Measurements from ENCODE around the gene TGM5.

Gene TGM5

DNA sequence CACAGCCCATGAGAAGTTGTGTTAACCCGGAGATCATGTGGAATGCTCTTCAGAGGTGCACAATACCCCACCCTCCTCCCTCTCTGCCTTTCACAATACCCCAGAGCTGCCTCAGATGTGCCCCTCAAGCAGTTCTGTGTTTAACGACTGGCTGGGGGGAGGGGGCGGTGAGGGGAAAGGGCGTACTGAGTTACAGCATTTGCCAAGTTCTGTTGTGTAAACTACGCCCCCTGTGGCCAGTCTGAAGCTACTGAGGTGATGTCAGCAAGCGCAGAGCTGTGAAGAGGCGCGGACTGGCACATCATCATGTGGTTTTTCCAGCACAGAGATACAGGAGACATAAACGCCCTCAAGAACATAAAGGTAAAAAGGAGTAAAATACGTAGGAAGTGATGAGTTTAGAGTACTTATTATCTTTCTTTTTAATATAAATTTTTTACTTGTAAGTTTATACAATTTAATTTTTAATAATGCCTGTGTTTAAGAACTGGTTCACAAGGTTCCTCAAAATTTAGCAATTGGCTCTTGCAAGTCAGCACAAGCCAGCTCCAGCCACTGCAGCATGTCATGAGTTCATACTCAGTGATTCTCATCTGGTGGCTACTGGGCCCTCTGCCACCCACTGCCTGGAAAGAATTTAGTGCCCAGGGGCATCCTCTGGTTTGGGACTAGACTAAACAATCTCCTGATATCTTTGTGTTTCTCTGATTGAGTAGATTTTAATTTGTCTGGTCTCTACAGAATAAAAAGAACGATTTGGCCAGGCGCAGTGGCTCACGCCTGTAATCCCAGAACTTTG is 47.6 kb downstream of the TGM5 start:
- H3K79me2 ChIP-seq (ENCODE audit: insufficient read depth, low read length), result no peaks in the 10 kb centered on the region
- H3K36me3 ChIP-seq (ENCODE audit: low read length), result no peaks in the 10 kb centered on the region
- H4K20me1 ChIP-seq (ENCODE audit: low read depth, low read length), result no peaks in the 10 kb centered on the region
- no peak overlapping the region for H3K27ac ChIP-seq (ENCODE audit: low read depth, low read length)
- no peak overlapping the region for H3K9ac ChIP-seq (ENCODE audit: low read length)
- H3K27me3 ChIP-seq (ENCODE audit: low read length), result no peaks in the 10 kb centered on the region; the same call in 1 of the 2 replicates
- H3F3A ChIP-seq (ENCODE audit: insufficient read depth), result no peaks in the 10 kb centered on the region
- H2AFZ ChIP-seq (ENCODE audit: low read depth, low read length, severe bottlenecking), result no peak overlapping the region
- H3K9me3 ChIP-seq (ENCODE audit: insufficient read depth, low read length), result no peaks in the 10 kb centered on the region
- no peaks in the 10 kb centered on the region for H3K9me2 ChIP-seq (replicated peaks; ENCODE audit: insufficient read depth, low read length)
- TF ChIP-seq EZH2phosphoT487 (conservative IDR thresholded peaks at IDR 0.05; ENCODE audit: low read length), result no peak
- TF ChIP-seq, protein P1, sequence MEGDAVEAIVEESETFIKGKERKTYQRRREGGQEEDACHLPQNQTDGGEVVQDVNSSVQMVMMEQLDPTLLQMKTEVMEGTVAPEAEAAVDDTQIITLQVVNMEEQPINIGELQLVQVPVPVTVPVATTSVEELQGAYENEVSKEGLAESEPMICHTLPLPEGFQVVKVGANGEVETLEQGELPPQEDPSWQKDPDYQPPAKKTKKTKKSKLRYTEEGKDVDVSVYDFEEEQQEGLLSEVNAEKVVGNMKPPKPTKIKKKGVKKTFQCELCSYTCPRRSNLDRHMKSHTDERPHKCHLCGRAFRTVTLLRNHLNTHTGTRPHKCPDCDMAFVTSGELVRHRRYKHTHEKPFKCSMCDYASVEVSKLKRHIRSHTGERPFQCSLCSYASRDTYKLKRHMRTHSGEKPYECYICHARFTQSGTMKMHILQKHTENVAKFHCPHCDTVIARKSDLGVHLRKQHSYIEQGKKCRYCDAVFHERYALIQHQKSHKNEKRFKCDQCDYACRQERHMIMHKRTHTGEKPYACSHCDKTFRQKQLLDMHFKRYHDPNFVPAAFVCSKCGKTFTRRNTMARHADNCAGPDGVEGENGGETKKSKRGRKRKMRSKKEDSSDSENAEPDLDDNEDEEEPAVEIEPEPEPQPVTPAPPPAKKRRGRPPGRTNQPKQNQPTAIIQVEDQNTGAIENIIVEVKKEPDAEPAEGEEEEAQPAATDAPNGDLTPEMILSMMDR (IDR thresholded peaks at IDR 0.05; ENCODE audit: insufficient read depth, low read length, poor library complexity, severe bottlenecking), result peak; percentile 14
- H3K4me3 ChIP-seq (ENCODE audit: insufficient read depth, low read length, poor library complexity, severe bottlenecking), result no peak overlapping the region
- no peak overlapping the region for H3K4me2 ChIP-seq (ENCODE audit: low read depth, low read length, poor library complexity, severe bottlenecking)

DNA sequence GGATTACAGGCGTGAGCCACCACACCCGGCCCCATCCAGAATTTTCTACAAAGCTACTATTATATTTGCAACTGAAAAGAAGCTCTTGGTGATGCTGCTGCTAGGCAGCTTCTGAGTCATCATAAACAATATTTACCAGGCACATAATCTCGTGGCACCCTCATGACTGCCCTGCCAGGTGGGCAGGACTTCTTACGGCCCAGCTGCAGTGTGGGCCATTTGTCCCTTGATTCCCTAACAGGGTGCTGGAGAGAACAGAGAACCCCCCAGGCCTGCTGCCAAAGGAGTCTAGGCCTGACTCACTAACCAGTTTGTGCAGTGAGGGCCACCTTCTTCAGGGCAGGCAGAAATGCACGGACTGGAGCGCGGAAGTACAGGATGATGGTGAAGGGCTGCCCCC is 50.8 kb downstream of the TGM5 start:
- H3K9me2 ChIP-seq (replicated peaks; ENCODE audit: insufficient read depth, low read length), result no peaks in the 10 kb centered on the region
- H4K20me1 ChIP-seq (ENCODE audit: low read depth, low read length), result no peaks in the 10 kb centered on the region
- H2AFZ ChIP-seq (ENCODE audit: low read depth, low read length, severe bottlenecking), result no peak overlapping the region
- no peak for TF ChIP-seq EZH2phosphoT487 (conservative IDR thresholded peaks at IDR 0.05; ENCODE audit: low read length)
- TF ChIP-seq, protein P1 (IDR thresholded peaks at IDR 0.05; ENCODE audit: insufficient read depth, low read length, poor library complexity, severe bottlenecking), result no peak
- H3K79me2 ChIP-seq (ENCODE audit: insufficient read depth, low read length), result no peaks in the 10 kb centered on the region
- no peak overlapping the region for H3K9ac ChIP-seq (ENCODE audit: low read length)
- H3K36me3 ChIP-seq (ENCODE audit: low read length), result no peaks in the 10 kb centered on the region
- no peaks in the 10 kb centered on the region for H3K9me3 ChIP-seq (ENCODE audit: insufficient read depth, low read length)
- no peaks in the 10 kb centered on the region for H3F3A ChIP-seq (ENCODE audit: insufficient read depth)
- no peak overlapping the region for H3K4me2 ChIP-seq (ENCODE audit: low read depth, low read length, poor library complexity, severe bottlenecking)
- H3K27me3 ChIP-seq (ENCODE audit: low read length), result no peaks in the 10 kb centered on the region
- no peak overlapping the region for H3K27ac ChIP-seq (ENCODE audit: low read depth, low read length)
- no peak overlapping the region for H3K4me3 ChIP-seq (ENCODE audit: insufficient read depth, low read length, poor library complexity, severe bottlenecking)

DNA sequence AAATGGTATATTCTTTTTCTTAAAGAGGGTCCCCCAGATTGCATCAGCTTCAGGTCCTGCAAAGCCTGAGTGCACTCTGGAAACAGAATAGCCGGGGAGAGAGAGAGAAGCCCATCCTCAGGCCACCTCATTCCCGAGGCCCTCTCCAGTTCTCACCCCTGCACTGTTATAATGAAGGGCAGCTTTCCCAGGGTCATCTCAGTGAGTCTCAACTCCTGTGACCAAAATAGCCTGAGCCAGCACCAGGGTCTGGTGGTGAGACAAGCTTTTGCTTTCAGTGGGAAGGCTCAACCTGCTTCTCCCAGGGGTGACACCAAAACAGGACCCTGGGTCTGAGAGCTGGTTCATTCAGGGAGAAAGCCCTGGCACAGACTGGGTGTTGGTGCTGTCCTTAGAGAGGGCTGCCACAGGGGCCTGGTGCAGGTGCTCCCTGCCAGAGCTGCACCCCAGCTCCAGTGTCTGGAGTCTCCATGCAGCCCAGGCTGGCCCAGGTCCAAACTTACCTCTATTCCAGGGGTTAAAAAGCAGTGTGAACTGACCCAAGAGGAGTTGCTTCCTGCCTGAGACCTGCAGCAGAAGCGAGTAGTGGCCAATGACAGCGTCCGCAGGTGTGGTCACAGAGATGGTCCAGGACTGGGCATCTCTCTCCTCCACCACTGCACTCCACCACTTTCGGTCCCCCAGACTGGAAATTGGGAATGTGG is 52.0 kb downstream of the TGM5 start:
- Histone ChIP-seq H3F3A (ENCODE audit: insufficient read depth) (no peaks in the 10 kb centered on the region), H3K9me2 (replicated peaks; ENCODE audit: insufficient read depth, low read length) (no peaks in the 10 kb centered on the region), H3K36me3 (ENCODE audit: low read length) (no peaks in the 10 kb centered on the region), H3K27ac (ENCODE audit: low read depth, low read length) (no peak overlapping the region), H3K4me2 (ENCODE audit: low read depth, low read length, poor library complexity, severe bottlenecking) (no peak overlapping the region), H4K20me1 (ENCODE audit: low read depth, low read length) (no peaks in the 10 kb centered on the region), H3K27me3 (ENCODE audit: low read length) (no peaks in the 10 kb centered on the region), H3K9ac (ENCODE audit: low read length) (no peak overlapping the region), H3K9me3 (ENCODE audit: insufficient read depth, low read length) (no peaks in the 10 kb centered on the region), H3K79me2 (ENCODE audit: insufficient read depth, low read length) (no peaks in the 10 kb centered on the region), H3K4me3 (ENCODE audit: insufficient read depth, low read length, poor library complexity, severe bottlenecking) (no peak overlapping the region), H2AFZ (ENCODE audit: low read depth, low read length, severe bottlenecking) (no peak overlapping the region)
- TF ChIP-seq, protein P1 (IDR thresholded peaks at IDR 0.05; ENCODE audit: insufficient read depth, low read length, poor library complexity, severe bottlenecking), result no peak
- no peak for TF ChIP-seq EZH2phosphoT487 (conservative IDR thresholded peaks at IDR 0.05; ENCODE audit: low read length)

All from SU-DHL-6 (cell line).